T follicular helper cell (primary cell): ENCODE data around the gene ATP8B3.

Source experiments
- DNase-seq: peaks from one replicate; pipeline ENCODE4 v3.0.0-alpha.2; 2020; ENCODE audit warnings: low read depth

The ATP8B3 gene

GRCh38 chr19:1833540-1833939, 21.5 kb upstream of the ATP8B3 start:
- DNase-seq: no peak

GRCh38 chr19:1832046-1832663, 20.1 kb upstream of the ATP8B3 start:
- no peak for DNase-seq

- DNase-seq: no peak
These were observed 18.9 kb upstream of the ATP8B3 start for GRCh38 chr19:1830978-1831377.

GRCh38 chr19:1830568-1830967, 18.5 kb upstream of the ATP8B3 start:
- DNase-seq: no peak

GRCh38 chr19:1829958-1830357, 17.9 kb upstream of the ATP8B3 start:
- DNase-seq: no peak

GRCh38 chr19:1828279-1829238, 16.5 kb upstream of the ATP8B3 start:
- DNase-seq: no peak

- no peak for DNase-seq
These were observed 15.6 kb upstream of the ATP8B3 start for GRCh38 chr19:1827566-1828278.

- DNase-seq: no peak
These were observed 14.8 kb upstream of the ATP8B3 start for GRCh38 chr19:1826557-1827521.

- peak; percentile 75 for DNase-seq
These were observed 14.0 kb upstream of the ATP8B3 start for GRCh38 chr19:1825909-1826556.

GRCh38 chr19:1824252-1824622, 12.2 kb upstream of the ATP8B3 start:
- DNase-seq: no peak

- no peak for DNase-seq
These were observed 11.6 kb upstream of the ATP8B3 start for GRCh38 chr19:1823539-1824251.

GRCh38 chr19:1823020-1823419, 10.9 kb upstream of the ATP8B3 start:
- no peak for DNase-seq

GRCh38 chr19:1822210-1822609, 10.1 kb upstream of the ATP8B3 start:
- DNase-seq: no peak

- DNase-seq: no peak
These were observed 7.5 kb upstream of the ATP8B3 start for GRCh38 chr19:1819341-1820255.

- DNase-seq: no peak
These were observed 6.6 kb upstream of the ATP8B3 start for GRCh38 chr19:1818549-1819195.

- no peak for DNase-seq
These were observed 5.6 kb upstream of the ATP8B3 start for GRCh38 chr19:1817553-1818179.

- DNase-seq: no peak
These were observed 4.6 kb upstream of the ATP8B3 start for GRCh38 chr19:1816530-1817298.
